Activated CD4-positive, alpha-beta T cell treated with anti-CD3 and anti-CD28 coated beads for 1 hour (primary cell): ENCODE measurements around the gene SMDT1.
A peak's percentile ranks its signal among the peaks of the same experiment; 100 is the strongest.
"Not testable (repeated sequence)": the region's sequence is repeated elsewhere in the genome, so short reads cannot be mapped to it uniquely, and the experiment has no call there.

Source experiments
- DNase-seq: peaks from one replicate; pipeline ENCODE4 v3.0.0-alpha.2; 2020

Gene SMDT1

DNA sequence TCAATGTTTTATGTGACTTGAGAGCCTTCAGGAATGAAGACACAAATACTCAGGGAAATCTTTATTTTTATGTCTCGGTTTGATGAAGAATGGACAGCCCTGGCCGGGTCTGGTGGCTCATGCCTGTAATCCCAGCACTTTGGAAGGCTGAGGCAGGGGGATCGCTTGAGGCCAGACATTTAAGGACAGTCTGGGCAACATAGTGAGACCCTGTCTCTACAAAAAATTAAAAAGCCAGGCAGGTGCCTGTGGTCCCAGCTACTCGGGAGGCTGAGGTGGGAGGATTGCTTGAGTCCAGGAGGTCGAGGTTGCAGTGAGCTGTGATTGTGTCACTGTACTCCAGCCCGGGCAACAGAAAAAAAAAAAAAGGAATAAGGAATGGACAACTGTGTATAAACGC, 8.0 kb upstream of the SMDT1 start:
- DNase-seq: not testable (repeated sequence)

DNA sequence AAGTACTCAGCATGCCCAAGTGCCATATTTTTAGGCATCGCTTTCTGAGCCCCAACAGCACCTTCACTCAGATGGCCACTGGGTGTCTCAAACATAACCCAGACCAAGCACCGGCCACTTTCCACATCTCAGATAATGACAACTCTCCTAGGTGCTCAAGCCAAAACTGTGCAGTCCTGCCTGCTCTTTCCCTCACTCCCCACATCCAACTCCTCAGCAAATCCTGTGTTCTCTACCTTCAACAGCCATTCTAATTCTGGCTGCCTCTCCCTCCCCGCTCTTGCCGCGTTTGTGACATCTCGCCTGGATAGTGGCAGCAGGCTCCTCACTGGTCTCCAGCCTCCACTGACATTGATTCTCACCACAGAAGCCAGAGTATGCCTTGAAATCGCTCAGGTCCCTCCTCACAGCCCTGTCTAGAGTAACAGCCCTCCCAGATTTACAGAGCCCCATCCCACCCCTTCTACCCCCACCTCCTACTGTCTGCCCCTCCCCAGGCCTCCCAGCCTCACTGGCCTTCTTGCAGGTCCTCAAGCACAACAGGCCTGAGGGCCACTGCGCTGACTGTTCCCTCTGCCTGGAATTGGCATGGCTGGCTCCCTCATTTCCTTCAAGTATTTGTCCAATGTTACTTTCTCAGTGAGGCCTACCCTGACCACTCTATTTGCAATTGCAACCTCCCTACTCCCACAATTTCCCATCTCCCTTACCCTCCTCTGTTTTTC, 6.7 kb upstream of the SMDT1 start:
- DNase-seq: no peak

GRCh38 chr22:42073621-42074041, 5.9 kb upstream of the SMDT1 start:
- DNase-seq: no peak

- peak; percentile 43 for DNase-seq
Measured at GRCh38 chr22:42074132-42074811, 5.2 kb upstream of the SMDT1 start, which contains the start of gene PHETA2. PHETA2 (plus strand) TSS chr22:42074248; CDS start chr22:42077294, 3,046 bp downstream.

GRCh38 chr22:42074846-42075676, 4.4 kb upstream of the SMDT1 start:
- no peak for DNase-seq

- DNase-seq: no peak
Measured at GRCh38 chr22:42076764-42077485, 2.6 kb upstream of the SMDT1 start.

GRCh38 chr22:42077486-42078125, 1.9 kb upstream of the SMDT1 start:
- DNase-seq: no peak

DNA sequence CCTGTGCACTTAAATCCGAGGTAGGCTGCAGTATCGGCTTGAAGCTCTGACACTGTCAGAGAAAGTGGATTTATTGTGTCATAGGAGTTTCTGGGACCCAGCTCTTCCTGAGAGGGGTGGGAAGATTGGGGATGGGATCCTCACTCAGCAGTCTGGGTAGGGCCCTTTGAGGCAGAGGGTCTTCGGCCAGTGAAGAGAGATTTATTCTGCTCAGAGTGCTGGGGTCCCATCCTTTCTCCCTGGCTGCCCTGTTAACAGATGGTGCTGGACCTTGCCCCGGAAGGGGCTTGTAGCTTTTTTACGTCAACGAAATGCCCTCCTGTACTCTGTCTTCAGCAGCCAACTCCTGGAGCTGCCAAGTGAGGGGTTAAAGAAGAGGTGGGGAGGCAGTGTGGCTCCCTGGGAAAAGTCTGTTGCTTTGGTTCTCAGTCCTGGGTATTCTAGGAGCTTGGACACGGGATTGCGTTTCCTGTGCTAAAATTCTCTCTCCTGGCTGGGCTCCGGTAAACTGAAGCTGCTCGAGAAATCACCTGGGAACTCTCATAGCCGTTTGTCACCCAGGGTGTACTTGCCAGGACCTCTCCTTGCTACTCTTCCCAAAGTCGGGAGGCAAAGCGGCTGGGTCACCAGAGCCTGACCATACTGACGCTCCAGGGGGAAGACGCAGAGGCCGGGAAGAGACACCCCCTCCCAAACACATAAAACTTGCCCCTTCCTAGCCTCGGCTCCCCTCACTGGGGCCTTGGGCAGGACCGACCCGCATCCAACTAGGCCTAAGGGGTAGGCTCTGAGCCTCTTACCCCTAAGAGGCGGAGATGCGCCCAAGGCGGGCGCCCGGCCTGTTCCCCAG, 806 bp upstream of the SMDT1 start:
- DNase-seq: no peak

- DNase-seq: no peak
Measured at GRCh38 chr22:42080287-42080686, 787 bp downstream of the SMDT1 start.

DNA sequence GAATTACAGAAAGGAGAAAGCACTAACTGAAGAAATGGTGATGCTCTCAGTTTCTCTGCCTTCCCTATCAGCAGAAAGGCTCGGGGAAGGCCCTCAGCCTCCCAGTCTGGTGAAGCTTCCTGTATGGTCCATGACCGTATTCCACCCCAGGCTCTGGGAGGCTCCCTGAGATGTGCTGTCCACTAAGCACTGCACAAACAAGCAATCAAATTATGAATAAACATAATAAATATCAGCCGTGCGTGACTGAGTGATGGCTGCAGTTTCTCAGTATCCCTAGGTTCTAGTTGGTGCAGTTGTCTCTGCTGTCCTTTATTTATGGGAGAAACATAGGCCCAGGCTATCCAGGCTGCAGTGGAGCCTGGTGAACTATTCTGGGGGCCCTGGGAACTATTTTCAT, 3.6 kb downstream of the SMDT1 start:
- DNase-seq: no peak

- DNase-seq: no peak
Measured at GRCh38 chr22:42084874-42085273, 5.4 kb downstream of the SMDT1 start.

DNA sequence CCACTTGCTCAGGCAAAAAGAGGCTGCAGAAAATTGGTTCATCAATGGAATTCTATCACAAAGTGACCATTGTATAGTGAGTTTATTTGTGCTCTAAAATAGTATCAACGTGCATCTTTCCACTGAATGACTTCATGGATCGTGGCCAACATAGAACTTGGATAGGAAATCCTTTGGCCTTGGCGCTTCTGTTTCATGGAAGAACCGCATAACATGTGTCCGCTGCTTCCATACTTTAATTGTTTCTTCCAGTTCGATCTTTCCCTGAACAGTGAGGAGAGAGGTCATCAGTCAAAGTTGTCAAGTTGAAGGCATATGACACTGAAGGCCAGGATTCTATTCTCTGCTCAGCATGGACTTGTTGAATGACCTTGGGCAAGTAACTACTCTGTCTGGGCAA, 6.6 kb downstream of the SMDT1 start:
- no peak for DNase-seq

DNA sequence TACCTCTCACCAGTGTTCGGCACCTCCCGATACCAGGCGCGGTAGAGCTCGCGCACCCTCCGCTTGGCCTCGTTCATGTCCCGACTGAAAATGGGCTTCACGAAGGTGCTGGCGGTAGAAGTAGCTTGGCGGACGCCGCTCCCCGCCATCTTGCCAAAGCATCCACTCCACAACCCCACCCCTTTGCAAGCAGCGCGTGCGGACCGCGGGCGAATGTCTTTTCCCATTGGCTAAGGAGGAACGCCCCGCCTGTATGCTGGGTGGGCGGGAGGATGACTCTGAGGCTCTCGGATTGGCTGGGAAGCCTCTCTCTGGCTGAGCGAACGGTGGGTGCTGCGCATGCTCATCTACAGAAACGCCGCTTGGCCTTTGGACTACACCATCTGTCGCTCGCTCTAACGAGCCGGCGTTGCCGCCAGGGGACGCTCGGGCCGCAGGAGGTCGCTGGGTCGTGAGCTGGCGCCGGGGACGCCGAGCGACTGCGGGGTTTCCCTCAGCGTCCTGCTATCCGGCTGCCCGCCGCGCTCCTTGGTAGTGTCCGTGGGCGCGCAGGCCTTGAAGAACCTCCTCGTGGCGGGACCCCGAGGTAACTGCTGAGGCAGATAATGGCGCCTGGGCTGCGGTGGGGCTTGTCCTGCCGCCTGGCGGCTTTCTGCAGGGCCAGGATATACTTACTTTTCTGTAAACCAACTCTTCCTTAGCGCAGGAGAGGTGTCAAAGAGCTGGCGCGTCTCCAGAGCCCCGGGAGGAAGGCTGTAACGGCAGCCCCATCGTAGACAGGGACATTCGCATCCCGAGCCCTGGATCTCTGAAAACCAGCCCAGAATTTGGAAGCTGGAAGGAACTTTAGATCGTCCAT, 11.3 kb downstream of the SMDT1 start, which contains the start of gene NDUFA6:
TSS of gene NDUFA6 (minus strand) at position 177 of the 859 bp plus-strand sequence. CDS start at position 149, 28 bp downstream.
- peak; percentile 97 for DNase-seq

DNA sequence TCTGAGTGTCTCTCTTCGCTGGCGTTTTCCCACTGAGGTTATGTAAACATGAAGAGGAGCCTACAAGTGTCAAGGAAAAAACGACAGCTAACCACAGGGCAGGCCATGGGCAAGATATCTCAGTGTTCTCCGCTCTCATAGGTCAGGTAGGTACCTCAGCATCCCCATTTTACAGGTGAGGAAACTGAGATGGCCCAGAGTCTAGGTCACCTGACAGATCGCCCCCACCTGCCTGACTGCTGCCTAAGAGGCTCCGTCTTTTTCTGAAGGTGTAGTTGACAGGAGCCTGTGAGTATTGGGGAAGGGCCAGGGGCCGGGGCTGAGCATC, 11.9 kb downstream of the SMDT1 start:
- no peak for DNase-seq

DNA sequence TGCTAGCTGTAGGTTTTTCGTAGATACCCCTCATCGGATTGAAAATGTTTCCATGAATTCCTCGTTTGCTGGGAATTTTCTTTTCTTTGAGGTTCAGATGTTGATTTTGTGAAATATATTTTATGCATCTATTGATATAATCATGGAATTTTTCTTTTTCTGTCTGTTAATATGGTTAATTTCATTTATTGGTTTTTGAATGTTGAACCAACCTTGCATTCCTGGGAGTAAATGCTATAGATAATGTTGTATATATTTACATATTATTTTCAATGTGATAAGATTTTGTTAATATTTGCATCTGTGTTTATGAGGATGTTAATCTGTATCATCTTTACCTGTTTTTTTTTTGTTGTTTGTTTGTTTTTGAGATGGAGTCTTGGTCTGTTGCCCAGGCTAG, 21.7 kb downstream of the SMDT1 start:
- DNase-seq: no peak

DNA sequence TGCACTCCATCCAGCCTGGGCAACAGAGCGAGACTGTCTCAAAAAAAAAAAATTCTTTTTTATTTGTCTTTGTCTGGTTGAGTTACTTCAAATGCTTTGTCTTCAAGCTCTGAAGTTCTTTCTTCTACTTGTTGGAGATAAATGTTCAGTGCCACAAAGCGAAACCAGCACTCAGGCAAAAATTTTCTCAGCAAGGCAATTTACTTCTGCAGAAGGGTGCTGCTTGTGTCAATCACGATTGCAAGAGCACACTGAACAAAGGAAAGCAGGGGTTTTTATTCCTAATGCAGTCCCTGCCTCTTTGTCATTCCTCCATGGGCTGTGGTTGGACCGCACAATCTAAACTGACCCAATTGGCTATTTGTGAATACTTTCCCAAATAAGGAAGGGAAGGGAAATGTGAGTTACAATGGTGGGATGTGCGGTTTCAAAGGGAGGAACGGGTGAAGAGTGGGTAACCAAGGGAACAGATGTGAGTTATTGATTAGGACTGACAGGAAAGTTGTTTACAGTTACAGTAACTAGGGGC, 24.9 kb downstream of the SMDT1 start:
- DNase-seq: not testable (repeated sequence)

- DNase-seq: no peak
Measured at GRCh38 chr22:42108848-42109247, 29.3 kb downstream of the SMDT1 start.

DNA sequence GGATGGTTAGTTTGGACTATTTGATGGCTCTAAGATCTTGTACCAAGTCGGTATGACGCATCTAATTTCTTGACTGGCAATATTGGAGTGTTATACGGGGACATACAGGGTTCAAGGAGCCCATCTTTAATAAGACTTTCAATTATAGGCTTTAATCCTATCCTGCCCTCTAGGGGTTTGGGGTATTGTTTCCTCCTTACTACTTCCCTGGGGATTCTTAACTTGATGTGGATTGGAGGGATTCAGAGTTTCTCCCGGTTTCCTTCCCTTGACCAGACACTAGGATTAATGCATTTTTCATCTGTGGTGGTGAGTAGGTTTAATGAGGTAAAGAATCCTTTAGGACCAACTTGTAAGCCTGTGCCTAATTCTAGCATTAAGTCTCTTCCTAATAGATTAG, 32.3 kb downstream of the SMDT1 start:
- no peak for DNase-seq

- DNase-seq: not testable (repeated sequence)
Measured at GRCh38 chr22:42112793-42113192, 33.3 kb downstream of the SMDT1 start.

GRCh38 chr22:42114721-42115120, 35.2 kb downstream of the SMDT1 start:
- no peak for DNase-seq
